HepG2 (cell line): ENCODE measurements around the gene ABCC3. TPM values are rescaled to one million over a fixed set of nuclear protein-coding genes. Genes with fewer than 3 reads are reported as not detected.
A peak's percentile ranks its signal among the peaks of the same experiment; 100 is the strongest.

Experiments
- GLI4 ChIP-seq: sonication (generic); formaldehyde crosslinking; IDR thresholded peaks from 2 replicates; pipeline ENCODE4 v1.5.1; 2020; ENCODE audit warnings: missing genetic modification reagents, mild to moderate bottlenecking, moderate library complexity, borderline replicate concordance
- HOXA3 ChIP-seq: sonication (generic); formaldehyde crosslinking; IDR thresholded peaks from 2 replicates; pipeline ENCODE4 v1.5.0; 2020; ENCODE audit warnings: missing genetic modification reagents
- HOXA9 ChIP-seq: sonication (generic); formaldehyde crosslinking; IDR thresholded peaks from 2 replicates; pipeline ENCODE4 v1.8.1; 2022; ENCODE audit warnings: missing genetic modification reagents, mild to moderate bottlenecking, moderate library complexity, borderline replicate concordance
- KDM2A ChIP-seq: sonication (generic); formaldehyde crosslinking; IDR thresholded peaks from 2 replicates; pipeline ENCODE4 v1.4.0; 2020; ENCODE audit warnings: low read depth, missing genetic modification reagents, borderline replicate concordance
- MAZ ChIP-seq, 2 experiments: sonication (generic) in 1 of 2; formaldehyde crosslinking in 1 of 2; IDR thresholded peaks; 2 replicates each; pipeline versions ENCODE4 v1.5.0 to v1.6.1; 2012 to 2020; ENCODE audit warnings: low read depth in 2 of 2, mild to moderate bottlenecking in 2 of 2, borderline replicate concordance in 1 of 2, improper control_type of control experiment in 1 of 2, low read length in 1 of 2, missing genetic modification reagents in 1 of 2, moderate library complexity in 1 of 2
- NBN ChIP-seq: fragments of 450-650 bp; conservative IDR thresholded peaks from 2 replicates; pipeline ENCODE4 v1.6.1; 2017
- NR2F6 ChIP-seq, 2 experiments: IDR thresholded peaks; 2 replicates each; pipeline ENCODE4 v1.6.1; 2016; ENCODE audit warnings: antibody characterized with exemption in 1 of 2, mild to moderate bottlenecking in 1 of 2
- SMAD3 ChIP-seq: sonication (generic); formaldehyde crosslinking; IDR thresholded peaks from 2 replicates; pipeline ENCODE4 v1.4.0; 2020; ENCODE audit warnings: missing genetic modification reagents
- ZBTB38 ChIP-seq: sonication (generic); formaldehyde crosslinking; IDR thresholded peaks from 2 replicates; pipeline ENCODE4 v1.5.1; 2020; ENCODE audit warnings: mild to moderate bottlenecking, missing genetic modification reagents
- ZBTB7B ChIP-seq: sonication (generic); formaldehyde crosslinking; IDR thresholded peaks from 2 replicates; pipeline ENCODE4 v1.4.0; 2020; ENCODE audit warnings: missing genetic modification reagents
- ZMYM3 ChIP-seq: sonication (generic); formaldehyde crosslinking; IDR thresholded peaks from 2 replicates; pipeline ENCODE4 v1.5.1; 2020; ENCODE audit warnings: mild to moderate bottlenecking, missing genetic modification reagents
- ZNF572 ChIP-seq: sonication (generic); formaldehyde crosslinking; IDR thresholded peaks from 2 replicates; pipeline ENCODE4 v1.5.1; 2020; ENCODE audit warnings: mild to moderate bottlenecking, missing genetic modification reagents
- ZNF607 ChIP-seq: sonication (generic); formaldehyde crosslinking; IDR thresholded peaks from 2 replicates; pipeline ENCODE4 v1.5.1; 2020; ENCODE audit warnings: missing genetic modification reagents, mild to moderate bottlenecking, borderline replicate concordance
- ZNF619 ChIP-seq: sonication (generic); formaldehyde crosslinking; IDR thresholded peaks from 2 replicates; pipeline ENCODE4 v1.4.0; 2020; ENCODE audit warnings: mild to moderate bottlenecking, missing genetic modification reagents
- ZNF687 ChIP-seq: sonication (generic); formaldehyde crosslinking; IDR thresholded peaks from 2 replicates; pipeline ENCODE4 v1.5.1; 2020; ENCODE audit warnings: mild to moderate bottlenecking, missing genetic modification reagents, moderate library complexity
- ZNF713 ChIP-seq: sonication (generic); formaldehyde crosslinking; IDR thresholded peaks from 2 replicates; pipeline ENCODE4 v1.4.0; 2020; ENCODE audit warnings: mild to moderate bottlenecking, missing genetic modification reagents
- ZNF768 ChIP-seq: sonication (generic); formaldehyde crosslinking; IDR thresholded peaks from 2 replicates; pipeline ENCODE4 v1.4.0; 2020; ENCODE audit warnings: missing genetic modification reagents
- ZNF770 ChIP-seq: sonication (generic); formaldehyde crosslinking; IDR thresholded peaks from 2 replicates; pipeline ENCODE4 v1.5.0; 2020; ENCODE audit warnings: mild to moderate bottlenecking, missing genetic modification reagents
- polyA plus RNA-seq, 8 experiments: library from polyadenylated mRNA; depleted of rRNA in 3 of 8; stranded (reverse) in 7 of 8; unstranded in 1 of 8; fragments of >200 nt; fragmentation: Illumina TruSeq in 4 of 8; extraction: Trizol in 4 of 8; gene quantifications; 2 replicates each; pipeline versions ENCODE4 v1.2.1 to v1.2.3, GENCODE V29; 2011 to 2016; ENCODE audit warnings: low read depth in 4 of 8, missing spikeins in 1 of 8, mixed read lengths in 1 of 8; ENCODE audit not compliant: insufficient read depth in 1 of 8
- total RNA-seq, 5 experiments: library from RNA; depleted of rRNA; stranded (reverse); fragments of >200 nt; fragmentation: Illumina TruSeq; extraction: Trizol; gene quantifications; 2 replicates each; pipeline ENCODE4 v1.2.3, GENCODE V29; 2016; ENCODE audit warnings: low read depth in 1 of 5
- TF ChIP-seq, protein P1 (sequence below): sonication (generic); formaldehyde crosslinking; IDR thresholded peaks from 2 replicates; pipeline ENCODE4 v1.4.0; 2020; ENCODE audit warnings: low read depth, mild to moderate bottlenecking, missing genetic modification reagents

The ABCC3 gene
- total and polyA plus RNA-seq, 2 of the 13 experiments (the other 11 are each of a cell fraction or from before 2014, with no cell fraction given) = 25.2 to 50.7 TPM

DNA sequence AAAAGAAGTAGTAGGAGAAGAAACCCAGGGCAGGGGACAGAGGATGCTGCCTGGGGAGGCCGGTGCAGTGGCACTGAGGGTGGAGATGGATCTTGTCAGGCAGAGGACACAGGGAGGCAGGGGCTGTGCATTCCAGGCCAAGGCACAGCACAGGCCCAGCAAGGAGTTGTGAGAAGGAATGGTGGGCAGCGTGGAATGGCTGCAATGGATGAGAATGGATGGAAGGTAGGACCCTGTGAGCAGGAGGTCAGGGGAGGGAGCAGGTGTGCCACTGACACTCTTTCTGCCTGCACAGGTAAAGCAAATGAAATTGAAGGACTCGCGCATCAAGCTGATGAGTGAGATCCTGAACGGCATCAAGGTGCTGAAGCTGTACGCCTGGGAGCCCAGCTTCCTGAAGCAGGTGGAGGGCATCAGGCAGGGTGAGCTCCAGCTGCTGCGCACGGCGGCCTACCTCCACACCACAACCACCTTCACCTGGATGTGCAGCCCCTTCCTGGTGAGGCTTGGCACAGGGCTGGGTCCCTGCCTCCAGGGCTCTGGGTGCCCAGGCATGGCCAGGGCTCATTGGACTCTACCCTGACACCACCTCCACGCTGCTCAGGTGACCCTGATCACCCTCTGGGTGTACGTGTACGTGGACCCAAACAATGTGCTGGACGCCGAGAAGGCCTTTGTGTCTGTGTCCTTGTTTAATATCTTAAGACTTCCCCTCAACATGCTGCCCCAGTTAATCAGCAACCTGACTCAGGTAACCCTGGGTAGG lies 32.8 kb downstream of the ABCC3 start (continued):
- 0 out of 2 replicates have a peak, but pooled peaks have one; percentile 7 for TF ChIP-seq ZNF770
- TF ChIP-seq ZNF619 = no peak
- TF ChIP-seq KDM2A (CRISPR knock-in tag) = peak; percentile 7; the same call in 1 of the 2 replicates
- TF ChIP-seq ZNF572 (CRISPR knock-in tag) = 0 out of 2 replicates have a peak, but pooled peaks have one; percentile 51
- peak; percentile 82; the same call in 1 of the 2 replicates for TF ChIP-seq ZBTB38 (CRISPR knock-in tag)
- 0 out of 2 replicates have a peak, but pooled peaks have one; percentile 39 for TF ChIP-seq ZNF713
- no peak for TF ChIP-seq SMAD3 (CRISPR knock-in tag)
- TF ChIP-seq ZMYM3 (CRISPR knock-in tag) = peak; percentile 8; the same call in 1 of the 2 replicates
- TF ChIP-seq ZNF607 (CRISPR knock-in tag) = no peak
- TF ChIP-seq ZNF768 (CRISPR knock-in tag) = no peak
- TF ChIP-seq, protein P1, sequence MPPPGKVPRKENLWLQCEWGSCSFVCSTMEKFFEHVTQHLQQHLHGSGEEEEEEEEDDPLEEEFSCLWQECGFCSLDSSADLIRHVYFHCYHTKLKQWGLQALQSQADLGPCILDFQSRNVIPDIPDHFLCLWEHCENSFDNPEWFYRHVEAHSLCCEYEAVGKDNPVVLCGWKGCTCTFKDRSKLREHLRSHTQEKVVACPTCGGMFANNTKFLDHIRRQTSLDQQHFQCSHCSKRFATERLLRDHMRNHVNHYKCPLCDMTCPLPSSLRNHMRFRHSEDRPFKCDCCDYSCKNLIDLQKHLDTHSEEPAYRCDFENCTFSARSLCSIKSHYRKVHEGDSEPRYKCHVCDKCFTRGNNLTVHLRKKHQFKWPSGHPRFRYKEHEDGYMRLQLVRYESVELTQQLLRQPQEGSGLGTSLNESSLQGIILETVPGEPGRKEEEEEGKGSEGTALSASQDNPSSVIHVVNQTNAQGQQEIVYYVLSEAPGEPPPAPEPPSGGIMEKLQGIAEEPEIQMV (CRISPR knock-in tag) = peak; percentile 30; the same call in 1 of the 2 replicates
- no peak for TF ChIP-seq NR2F6 (IDR thresholded peaks at IDR 0.05)
- no peak for TF ChIP-seq NR2F6 (CRISPR knock-in tag; IDR thresholded peaks at IDR 0.05)
- TF ChIP-seq GLI4 (CRISPR knock-in tag) = no peak
- TF ChIP-seq ZBTB7B = no peak
- TF ChIP-seq HOXA3 (CRISPR knock-in tag) = 0 out of 2 replicates have a peak, but pooled peaks have one; percentile 18
- no peak for TF ChIP-seq HOXA9 (CRISPR knock-in tag)
- no peak for TF ChIP-seq NBN
- TF ChIP-seq ZNF687 (CRISPR knock-in tag) = peak; percentile 57
- TF ChIP-seq MAZ (IDR thresholded peaks at IDR 0.05; ENCODE audit: borderline replicate concordance, low read depth, low read length) = no peak
- 0 out of 2 replicates have a peak, but pooled peaks have one; percentile 18 for TF ChIP-seq MAZ (CRISPR knock-in tag; IDR thresholded peaks at IDR 0.05; ENCODE audit: low read depth)
